Measurements from ENCODE around the gene TET1.

GRCh38 chr10:68655620-68656126 is 95.5 kb downstream of the TET1 start:
- TF ChIP-seq POLR2AphosphoS5 (IDR thresholded peaks at IDR 0.05; ENCODE audit: low read depth, low read length) (no peak), TAF1 (IDR thresholded peaks at IDR 0.05; ENCODE audit: low read depth, low read length) (no peak), POLR2A (IDR thresholded peaks at IDR 0.05; ENCODE audit: low read depth, low read length) (no peak)

All from GM12891 (cell line).